ENCODE results near the gene KRT33B.

- TF ChIP-seq CTCF (conservative IDR thresholded peaks at IDR 0.05 in 1 of 2, IDR thresholded peaks at IDR 0.05 in 1 of 2; ENCODE audit: low read depth in 1 of 2, low read length in 2 of 2): no peak
- no peak for TF ChIP-seq EZH2 (IDR thresholded peaks at IDR 0.05; ENCODE audit: low read length, missing control alignments)
These were observed 36.5 kb downstream of the KRT33B start for GRCh38 chr17:41333098-41333497.
